ENCODE data around the gene KCTD3.

The KCTD3 gene

GRCh38 chr1:215557504-215557903 lies 9.6 kb upstream of the KCTD3 start:
- DNase-seq: no peak

- no peak for DNase-seq
Measured at GRCh38 chr1:215557992-215558626, 9.0 kb upstream of the KCTD3 start.

- DNase-seq: peak; percentile 33
Measured at GRCh38 chr1:215567491-215568298, 591 bp downstream of the KCTD3 start.

- no peak for DNase-seq
Measured at GRCh38 chr1:215568299-215568692, 1.2 kb downstream of the KCTD3 start.

GRCh38 chr1:215569986-215570824 lies 3.1 kb downstream of the KCTD3 start:
- no peak for DNase-seq

- DNase-seq: no peak
Measured at GRCh38 chr1:215581896-215582295, 14.8 kb downstream of the KCTD3 start.

- DNase-seq: no peak
Measured at GRCh38 chr1:215583185-215583749, 16.2 kb downstream of the KCTD3 start.

GRCh38 chr1:215584389-215584788 lies 17.3 kb downstream of the KCTD3 start:
- DNase-seq: no peak

GRCh38 chr1:215589650-215590435 lies 22.7 kb downstream of the KCTD3 start:
- no peak for DNase-seq

GRCh38 chr1:215590779-215591491 lies 23.8 kb downstream of the KCTD3 start:
- DNase-seq: no peak

- no peak for DNase-seq
Measured at GRCh38 chr1:215594640-215595039, 27.5 kb downstream of the KCTD3 start.

GRCh38 chr1:215595231-215595630 lies 28.1 kb downstream of the KCTD3 start:
- no peak for DNase-seq

GRCh38 chr1:215597961-215598360 lies 30.9 kb downstream of the KCTD3 start:
- no peak for DNase-seq

- no peak for DNase-seq
Measured at GRCh38 chr1:215599418-215600074, 32.4 kb downstream of the KCTD3 start.

GRCh38 chr1:215600258-215600792 lies 33.2 kb downstream of the KCTD3 start:
- DNase-seq: no peak

- no peak for DNase-seq
Measured at GRCh38 chr1:215600867-215601266, 33.8 kb downstream of the KCTD3 start.

GRCh38 chr1:215601276-215601675 lies 34.2 kb downstream of the KCTD3 start:
- no peak for DNase-seq

GRCh38 chr1:215603319-215603718 lies 36.2 kb downstream of the KCTD3 start:
- no peak for DNase-seq

- DNase-seq: no peak
Measured at GRCh38 chr1:215605011-215605621, 38.0 kb downstream of the KCTD3 start.

- DNase-seq: no peak
Measured at GRCh38 chr1:215606036-215606435, 38.9 kb downstream of the KCTD3 start.

Data from activated CD8-positive, alpha-beta memory T cell treated with anti-CD3 and anti-CD28 coated beads, Interleukin-2, amount 50 U/mL, for 4 hours (primary cell).